Upper lobe of left lung (tissue), 6 donors: Measurements from ENCODE around the gene CTU1. TPM values are rescaled to one million over a fixed set of nuclear protein-coding genes. Genes with fewer than 3 reads are reported as not detected.
A peak's percentile ranks its signal among the peaks of the same experiment; 100 is the strongest.

ENCODE experiments used
- ATAC-seq, 2 donors: fragments of 200-7000 bp; cut with Tn5 transposase; one replicate each; pipeline ENCODE4 v1.9.1; 2022; ENCODE audit warnings: mild to moderate bottlenecking in 2 of 2, moderate library complexity in 2 of 2; ENCODE audit not compliant: low FRiP score in 2 of 2
- DNase-seq, 2 donors: peaks; one replicate each; pipeline ENCODE4 v3.0.0-alpha.2; 2019 to 2020
- H3K27ac ChIP-seq, 4 donors: fragments of 200-600 bp; sonication (generic); one replicate each; pipeline ENCODE4 v1.5.1; 2016 to 2019
- H3K27me3 ChIP-seq, 4 donors: fragments of 200-600 bp; sonication (generic); one replicate each; pipeline ENCODE4 v1.5.1; 2017 to 2019
- H3K36me3 ChIP-seq, 4 donors: fragments of 200-600 bp; sonication (generic); one replicate each; pipeline ENCODE4 v1.5.1; 2016 to 2019
- H3K4me1 ChIP-seq, 4 donors: fragments of 200-600 bp; sonication (generic); one replicate each; pipeline ENCODE4 v1.5.1; 2018 to 2019
- H3K4me3 ChIP-seq, 4 donors: fragments of 200-600 bp; sonication (generic); one replicate each; pipeline ENCODE4 v1.5.1; 2017 to 2019; ENCODE audit warnings: mild to moderate bottlenecking in 2 of 4, moderate library complexity in 1 of 4
- H3K9me3 ChIP-seq, 4 donors: fragments of 200-600 bp; sonication (generic); one replicate each; pipeline ENCODE4 v1.5.1; 2018 to 2019
- EP300 ChIP-seq, 4 donors: sonication (generic); formaldehyde crosslinking; IDR thresholded peaks; one replicate each; pipeline ENCODE4 v1.5.1; 2017; ENCODE audit warnings: antibody characterized with exemption in 4 of 4, control low read depth in 2 of 4
- POLR2A ChIP-seq, 4 donors: fragments of 450-650 bp; IDR thresholded peaks; one replicate each; pipeline ENCODE4 v1.5.1; 2016 to 2017; ENCODE audit warnings: antibody characterized with exemption in 4 of 4, mild to moderate bottlenecking in 2 of 4
- POLR2AphosphoS5 ChIP-seq, 2 donors: sonication (generic); formaldehyde crosslinking; IDR thresholded peaks; one replicate each; pipeline ENCODE4 v1.5.1; 2017; ENCODE audit warnings: antibody characterized with exemption in 2 of 2
- WGBS, 2 donors: methylation state at CpG; one replicate each; pipeline ENCODE4 v1.1.5; 2017 to 2018; 5-methylcytosine and 5-hydroxymethylcytosine counted together
- total RNA-seq, 6 donors: library from RNA; depleted of rRNA in 4 of 6; stranded (reverse); fragments of >200 nt in 4 of 6; gene quantifications; one replicate each; pipeline versions ENCODE4 v1.1.0 to v1.2.1, GENCODE V29; 2016 to 2021
- TF ChIP-seq, protein P1 (sequence below), 6 experiments: fragments of 450-650 bp in 4 of 6; fragments of 200-600 bp in 2 of 6; sonication (generic) in 2 of 6; IDR thresholded peaks; one replicate each; pipeline ENCODE4 v1.5.1; 2016 to 2019; ENCODE audit warnings: antibody characterized with exemption in 6 of 6
- donor health status: DM: no; HTN: no; CAD: no; lungs with moderate emphysema.
- donor health status: DM: no; HTN: yes; CAD: no; lungs with severe emphysema.

Gene CTU1
- total RNA-seq, 6 donors from 2014 or later = 9.5 to 23.0 (median 15.1) TPM

DNA sequence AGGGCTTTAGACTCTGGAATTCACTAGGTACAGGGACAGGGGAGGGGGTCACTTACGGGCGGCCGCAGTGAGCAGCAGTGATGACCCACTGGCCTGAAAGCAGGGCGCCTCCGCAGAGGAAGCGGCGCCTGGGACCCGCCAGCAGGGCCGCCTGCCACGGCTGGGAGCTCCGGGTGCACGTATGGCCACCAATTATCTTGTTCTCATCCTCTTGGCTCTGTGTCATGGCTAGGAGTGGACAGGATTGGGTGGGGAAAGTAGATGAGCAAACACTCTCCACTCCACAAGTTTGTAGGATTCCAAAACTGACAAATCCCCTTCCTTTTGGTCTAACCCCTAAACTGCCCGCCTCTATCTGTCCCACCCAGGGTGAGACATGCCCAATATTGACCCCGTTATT lies 26.7 kb downstream of the CTU1 start:
- TF ChIP-seq EP300 (IDR thresholded peaks at IDR 0.05) (no peak), POLR2AphosphoS5 (IDR thresholded peaks at IDR 0.05) (no peak), POLR2A (IDR thresholded peaks at IDR 0.05) (no peak)
- TF ChIP-seq, protein P1, sequence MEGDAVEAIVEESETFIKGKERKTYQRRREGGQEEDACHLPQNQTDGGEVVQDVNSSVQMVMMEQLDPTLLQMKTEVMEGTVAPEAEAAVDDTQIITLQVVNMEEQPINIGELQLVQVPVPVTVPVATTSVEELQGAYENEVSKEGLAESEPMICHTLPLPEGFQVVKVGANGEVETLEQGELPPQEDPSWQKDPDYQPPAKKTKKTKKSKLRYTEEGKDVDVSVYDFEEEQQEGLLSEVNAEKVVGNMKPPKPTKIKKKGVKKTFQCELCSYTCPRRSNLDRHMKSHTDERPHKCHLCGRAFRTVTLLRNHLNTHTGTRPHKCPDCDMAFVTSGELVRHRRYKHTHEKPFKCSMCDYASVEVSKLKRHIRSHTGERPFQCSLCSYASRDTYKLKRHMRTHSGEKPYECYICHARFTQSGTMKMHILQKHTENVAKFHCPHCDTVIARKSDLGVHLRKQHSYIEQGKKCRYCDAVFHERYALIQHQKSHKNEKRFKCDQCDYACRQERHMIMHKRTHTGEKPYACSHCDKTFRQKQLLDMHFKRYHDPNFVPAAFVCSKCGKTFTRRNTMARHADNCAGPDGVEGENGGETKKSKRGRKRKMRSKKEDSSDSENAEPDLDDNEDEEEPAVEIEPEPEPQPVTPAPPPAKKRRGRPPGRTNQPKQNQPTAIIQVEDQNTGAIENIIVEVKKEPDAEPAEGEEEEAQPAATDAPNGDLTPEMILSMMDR (IDR thresholded peaks at IDR 0.05) = no peak
- no peak for DNase-seq
- WGBS, 2 donors = 87 to 89% methylated on average over 14 of the region's 14 CpGs

DNA sequence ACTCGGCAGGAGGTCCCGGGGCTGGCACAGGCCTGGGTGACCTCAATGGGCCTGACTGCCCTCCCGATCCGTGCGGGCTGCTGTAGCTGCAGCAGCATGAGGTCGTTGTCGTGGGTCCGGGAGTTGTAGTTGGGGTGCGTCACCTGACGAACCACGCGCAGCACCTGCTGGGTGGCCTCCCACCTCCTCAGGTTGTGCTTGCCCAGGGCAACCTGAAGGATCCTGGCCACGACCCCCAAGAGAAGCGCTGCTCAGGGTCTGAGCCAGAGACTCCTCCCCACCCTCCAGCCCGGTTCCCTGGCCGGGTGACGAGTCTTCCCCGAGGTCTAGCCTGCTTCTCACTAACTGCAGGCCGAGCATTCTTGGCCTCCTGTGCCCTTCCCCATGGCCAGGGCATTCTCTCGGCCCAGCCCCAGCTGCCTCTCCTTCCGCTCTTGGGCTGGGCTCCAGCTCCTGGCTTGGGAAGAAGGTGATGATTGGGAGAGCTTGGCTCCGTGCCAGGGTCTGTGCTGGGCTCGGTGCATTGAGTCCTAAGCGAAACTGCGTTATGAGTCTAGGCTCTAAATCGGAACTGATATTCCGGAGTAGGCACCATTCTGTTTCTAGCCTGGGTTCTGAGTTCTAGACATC lies 28.6 kb downstream of the CTU1 start:
- Histone ChIP-seq H3K4me3 (no peak overlapping the region), H3K27me3 (no peaks in the 10 kb centered on the region), H3K36me3 (no peaks in the 10 kb centered on the region), H3K9me3 (peaks cover 0 to 3% (median 0%) of the 10 kb centered on the region in 4 donors), H3K27ac (no peak overlapping the region), H3K4me1 (no peaks in the 10 kb centered on the region)
- WGBS, 2 donors = 84 to 85% methylated on average over 7 to 27 of the region's 27 CpGs
- peak in 1 of 2 donors; percentile 13 for ATAC-seq
- no peak for TF ChIP-seq EP300 (IDR thresholded peaks at IDR 0.05)
- DNase-seq = peak in 1 of 2 donors; percentile 73

More for the DNA sequence above, 26.7 kb downstream of the CTU1 start:
- Histone ChIP-seq H3K36me3 (no peaks in the 10 kb centered on the region), H3K4me1 (no peaks in the 10 kb centered on the region), H3K27me3 (no peaks in the 10 kb centered on the region), H3K4me3 (no peak overlapping the region), H3K27ac (no peak overlapping the region), H3K9me3 (no peaks in the 10 kb centered on the region)
- ATAC-seq = no peak

DNA sequence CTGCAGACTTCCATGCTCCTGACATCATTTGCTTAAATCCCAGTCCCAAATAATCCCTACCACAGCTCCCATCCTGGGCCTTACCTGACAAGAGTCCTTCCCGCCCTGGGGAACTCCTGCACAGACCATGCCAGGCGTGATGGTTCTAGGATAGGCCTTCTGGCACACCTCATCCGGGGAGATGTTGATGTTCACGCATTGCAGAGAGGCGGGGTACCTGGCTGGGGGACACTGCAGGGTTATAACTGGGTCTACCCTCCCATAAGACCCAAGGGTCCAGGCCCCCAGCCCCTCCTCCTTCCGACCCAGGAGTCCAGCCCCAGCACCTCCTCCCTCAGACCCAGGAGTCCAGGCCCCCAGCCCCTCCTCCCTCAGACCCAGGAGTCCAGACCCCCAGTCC lies 29.5 kb downstream of the CTU1 start:
- DNase-seq (no peak), ATAC-seq (no peak)
- Histone ChIP-seq H3K4me3 (no peak overlapping the region), H3K27ac (no peak overlapping the region), H3K9me3 (peaks cover 0 to 11% (median 3%) of the 10 kb centered on the region in 4 donors), H3K27me3 (no peaks in the 10 kb centered on the region), H3K4me1 (no peaks in the 10 kb centered on the region), H3K36me3 (no peaks in the 10 kb centered on the region)
- TF ChIP-seq POLR2A (IDR thresholded peaks at IDR 0.05) (no peak), POLR2AphosphoS5 (IDR thresholded peaks at IDR 0.05) (no peak), EP300 (IDR thresholded peaks at IDR 0.05) (no peak)
- TF ChIP-seq, protein P1 (IDR thresholded peaks at IDR 0.05) = no peak
- 88 to 96% methylated on average over 5 to 6 of the region's 6 CpGs for WGBS, 2 donors

DNA sequence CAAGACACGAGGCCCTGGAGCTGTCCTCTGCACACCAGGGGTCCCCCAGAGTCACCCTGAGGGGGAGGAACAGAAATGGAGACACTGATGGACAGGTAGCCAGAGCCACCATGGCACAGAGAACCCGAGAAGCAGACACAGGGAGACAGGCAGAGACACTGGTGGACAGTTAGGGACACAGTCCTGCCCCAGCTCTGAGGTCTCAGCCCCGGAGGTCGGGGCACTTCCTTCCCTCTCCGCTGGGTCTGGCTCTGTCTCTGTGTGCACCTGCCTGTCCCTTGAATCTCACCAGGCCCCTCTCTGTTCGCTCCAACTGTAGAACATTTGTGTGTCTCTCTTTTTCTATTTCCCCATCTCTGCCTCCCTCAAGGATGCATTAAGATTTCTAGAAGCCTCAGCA lies 30.1 kb downstream of the CTU1 start:
- WGBS, 2 donors = 50 to 59% methylated on average over 5 to 6 of the region's 6 CpGs
- no peaks in the 10 kb centered on the region for H3K4me1 ChIP-seq
- H3K4me3 ChIP-seq = no peak overlapping the region
- H3K9me3 ChIP-seq = peaks cover 2 to 11% (median 9%) of the 10 kb centered on the region in 4 donors
- no peak for TF ChIP-seq POLR2AphosphoS5 (IDR thresholded peaks at IDR 0.05)
- TF ChIP-seq, protein P1 (IDR thresholded peaks at IDR 0.05) = no peak
- no peak for TF ChIP-seq EP300 (IDR thresholded peaks at IDR 0.05)
- TF ChIP-seq POLR2A (IDR thresholded peaks at IDR 0.05) = no peak
- no peaks in the 10 kb centered on the region for H3K27me3 ChIP-seq
- no peaks in the 10 kb centered on the region for H3K36me3 ChIP-seq
- no peak for ATAC-seq
- DNase-seq = no peak
- no peak overlapping the region for H3K27ac ChIP-seq

DNA sequence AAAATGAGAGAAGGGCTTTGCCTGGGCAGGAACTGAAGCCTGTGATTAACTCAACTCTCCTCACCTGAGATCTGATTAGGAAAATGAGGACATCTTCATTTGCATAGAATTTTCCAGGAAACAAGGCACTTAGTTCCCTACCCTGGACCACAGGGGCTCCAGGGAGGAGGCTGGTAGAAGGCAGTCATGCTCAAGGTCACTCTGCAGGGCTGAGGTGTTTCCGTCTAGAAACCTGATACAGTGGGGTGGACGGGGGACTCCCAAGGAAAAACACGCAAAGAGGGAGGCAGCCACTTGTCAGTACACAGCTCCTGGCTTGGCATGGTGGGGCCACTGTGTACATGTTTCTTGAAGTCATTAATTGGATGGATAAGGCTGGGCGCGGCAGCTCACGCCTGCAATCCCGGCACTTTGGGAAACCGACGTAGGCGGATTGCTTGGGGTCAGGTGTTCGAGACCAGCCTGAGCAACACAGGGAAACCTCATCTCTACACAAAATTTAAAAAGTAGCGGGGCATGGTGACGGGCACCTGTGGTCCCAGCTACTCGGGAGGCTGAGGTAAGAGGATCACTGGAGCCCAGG lies 31.5 kb downstream of the CTU1 start:
- Histone ChIP-seq H3K4me1 (no peaks in the 10 kb centered on the region), H3K36me3 (no peaks in the 10 kb centered on the region), H3K27ac (no peak overlapping the region), H3K27me3 (no peaks in the 10 kb centered on the region), H3K4me3 (no peak overlapping the region), H3K9me3 (peaks cover 2 to 11% (median 10%) of the 10 kb centered on the region in 4 donors)
- 78 to 85% methylated on average over 14 of the region's 14 CpGs for WGBS, 2 donors
- no peak for DNase-seq
- TF ChIP-seq, protein P1 (IDR thresholded peaks at IDR 0.05) = no peak
- TF ChIP-seq EP300 (IDR thresholded peaks at IDR 0.05) (no peak), POLR2A (IDR thresholded peaks at IDR 0.05) (no peak), POLR2AphosphoS5 (IDR thresholded peaks at IDR 0.05) (no peak)
- no peak for ATAC-seq
